ENCODE measurements around the gene NFYC. TPM values are rescaled to one million over a fixed set of nuclear protein-coding genes. Genes with fewer than 3 reads are reported as not detected.

Gene NFYC
- total RNA-seq, 1 experiment from 2014 or later = 25.4 TPM

DNA sequence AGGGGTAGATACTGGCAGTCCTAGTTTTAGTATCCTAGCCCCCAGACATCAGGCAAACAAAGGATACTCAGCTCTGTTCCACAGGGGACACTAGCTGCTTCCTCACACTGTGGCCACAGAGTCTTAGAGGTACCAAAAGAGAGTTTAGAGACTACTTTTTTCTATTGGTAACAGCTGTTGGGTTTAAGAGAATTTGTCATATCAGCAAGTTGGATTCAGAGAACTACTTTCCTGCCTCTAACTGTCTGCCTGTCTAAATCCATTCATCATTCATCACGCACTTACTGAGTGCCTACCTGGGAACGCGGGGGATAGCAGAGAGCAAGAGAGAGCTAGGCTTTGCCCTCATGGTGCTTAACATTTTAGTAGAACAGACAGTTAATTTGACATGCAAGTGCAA, 65.0 kb downstream of the NFYC start:
- DNase-seq (ENCODE audit: extremely low read depth, low read depth) = no peak

DNA sequence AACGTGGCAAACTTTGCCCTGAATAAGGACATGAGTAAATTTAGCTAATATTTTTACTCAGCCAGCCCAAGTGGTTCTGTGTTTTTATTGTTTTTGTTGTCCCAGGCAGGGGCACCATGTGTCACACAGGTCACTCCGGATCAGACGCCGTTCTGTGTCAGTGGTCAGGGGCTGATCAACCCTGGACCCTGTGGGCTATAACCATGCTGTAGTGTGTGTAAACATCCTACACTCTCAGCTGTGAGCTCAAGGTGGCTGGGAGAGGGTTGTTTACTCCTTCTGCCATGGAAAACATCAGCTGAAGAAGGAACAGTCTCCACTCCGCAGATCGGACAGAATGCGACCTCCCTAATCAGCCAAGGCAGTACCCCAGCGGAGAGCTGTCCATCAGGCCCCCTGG, 65.6 kb downstream of the NFYC start:
- DNase-seq (ENCODE audit: extremely low read depth, low read depth) = no peak

DNA sequence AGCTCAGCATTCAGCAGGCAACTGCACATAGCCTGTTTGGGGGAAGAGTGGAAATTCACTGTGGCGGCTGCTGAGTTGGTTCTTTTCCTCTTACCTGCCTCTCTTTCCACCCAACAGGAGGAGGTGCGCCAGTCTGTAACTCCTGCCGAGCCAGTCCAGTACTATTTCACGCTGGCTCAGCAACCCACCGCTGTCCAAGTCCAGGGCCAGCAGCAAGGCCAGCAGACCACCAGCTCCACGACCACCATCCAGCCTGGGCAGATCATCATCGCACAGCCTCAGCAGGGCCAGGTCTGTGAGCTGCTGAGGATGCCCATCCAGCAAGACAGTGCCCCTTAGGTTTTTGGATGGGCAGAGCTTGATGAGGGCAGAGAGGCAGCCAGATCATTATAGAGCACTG, 66.5 kb downstream of the NFYC start:
- DNase-seq (ENCODE audit: extremely low read depth, low read depth) = no peak

DNA sequence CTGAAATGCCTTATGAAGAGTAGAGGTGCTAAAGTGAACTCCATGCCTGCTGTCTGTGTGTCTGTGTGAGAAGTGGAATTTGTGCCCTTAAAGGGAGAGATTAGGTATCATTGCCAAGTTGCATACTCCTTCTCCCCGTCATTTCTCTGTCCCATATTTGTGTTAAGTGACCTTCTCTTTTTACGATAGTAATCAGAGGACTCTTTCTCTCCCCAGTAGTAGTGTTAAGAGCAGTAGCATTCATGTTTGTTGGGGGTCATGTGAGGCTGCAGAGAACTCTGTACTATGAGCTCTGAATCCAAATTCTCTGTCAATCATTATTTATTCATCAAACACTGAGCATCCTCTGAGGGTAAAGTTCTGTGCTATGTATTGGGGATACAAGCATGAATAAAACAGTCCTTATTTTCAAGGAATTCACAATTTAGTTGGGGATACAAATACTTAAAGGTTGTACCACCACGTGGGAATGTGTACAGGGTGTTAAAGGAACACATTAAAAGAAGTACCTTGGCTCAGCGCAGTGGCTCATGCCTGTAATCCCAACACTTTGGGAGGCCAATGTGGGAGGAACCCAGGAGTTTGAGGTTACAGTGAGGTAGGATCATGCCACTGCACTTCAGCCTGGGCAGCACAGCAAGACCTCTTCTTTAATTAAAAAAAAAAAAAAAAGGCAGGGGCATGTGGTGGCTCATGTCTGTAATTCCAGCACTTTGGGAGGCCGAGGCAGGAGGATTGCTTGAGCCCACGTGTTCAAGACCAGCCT, 67.3 kb downstream of the NFYC start:
- no peak for DNase-seq (ENCODE audit: extremely low read depth, low read depth)

DNA sequence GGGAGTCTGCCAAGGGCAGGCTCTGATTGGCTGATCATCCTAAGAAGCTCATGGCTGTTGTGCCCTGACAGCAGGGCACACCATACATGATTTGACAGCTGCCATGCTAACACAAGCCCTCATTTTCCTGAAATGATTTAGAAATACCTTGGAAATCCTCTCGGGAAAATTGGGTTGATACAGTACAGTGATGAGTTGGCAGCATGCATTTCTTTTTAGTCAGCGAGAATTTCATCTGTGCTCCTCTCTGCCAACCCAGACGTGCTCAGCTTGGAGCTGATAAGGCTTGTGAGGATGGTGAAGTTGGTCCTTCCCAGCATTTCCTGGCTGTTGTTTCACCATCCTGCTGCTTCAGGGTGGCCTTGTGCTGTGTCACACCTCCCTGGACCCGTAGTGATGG, 69.5 kb downstream of the NFYC start:
- no peak for DNase-seq (ENCODE audit: extremely low read depth, low read depth)

DNA sequence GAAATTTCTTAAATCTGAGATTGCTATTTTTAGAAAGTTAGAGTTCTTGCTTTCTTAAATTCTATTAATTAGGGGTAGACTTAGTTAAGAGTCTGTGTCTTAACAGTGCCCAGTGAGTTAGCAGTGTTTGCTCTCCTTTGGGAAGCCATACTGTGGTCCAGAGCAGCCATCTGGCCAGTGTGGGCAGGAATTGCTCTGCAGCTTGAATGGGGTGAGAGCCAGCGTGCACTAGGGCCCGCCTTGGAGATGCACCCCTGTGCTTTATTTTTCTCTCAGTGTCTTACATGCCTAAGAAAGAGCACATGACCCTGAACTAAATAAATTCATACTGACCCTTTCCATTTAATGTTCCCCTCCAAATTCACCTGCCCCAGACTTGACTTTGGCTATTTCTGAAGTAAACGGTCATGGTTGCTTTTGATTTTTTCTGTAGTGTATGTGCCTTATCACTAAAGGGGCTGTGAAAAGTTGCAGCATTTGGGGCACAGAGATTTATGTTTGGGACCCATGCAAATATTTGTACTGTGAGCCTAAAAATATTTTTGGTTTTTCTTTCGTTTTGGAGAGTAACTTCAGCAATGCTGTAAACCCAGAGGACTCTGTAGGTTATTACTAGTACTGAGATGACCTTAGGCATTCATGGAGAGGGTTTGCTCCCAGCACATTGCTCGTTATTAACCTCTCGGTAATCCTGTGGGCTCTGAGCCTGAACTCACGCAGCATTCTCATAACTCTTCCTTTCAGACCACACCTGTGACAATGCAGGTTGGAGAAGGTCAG, 70.8 kb downstream of the NFYC start:
- no peak for DNase-seq (ENCODE audit: extremely low read depth, low read depth)

DNA sequence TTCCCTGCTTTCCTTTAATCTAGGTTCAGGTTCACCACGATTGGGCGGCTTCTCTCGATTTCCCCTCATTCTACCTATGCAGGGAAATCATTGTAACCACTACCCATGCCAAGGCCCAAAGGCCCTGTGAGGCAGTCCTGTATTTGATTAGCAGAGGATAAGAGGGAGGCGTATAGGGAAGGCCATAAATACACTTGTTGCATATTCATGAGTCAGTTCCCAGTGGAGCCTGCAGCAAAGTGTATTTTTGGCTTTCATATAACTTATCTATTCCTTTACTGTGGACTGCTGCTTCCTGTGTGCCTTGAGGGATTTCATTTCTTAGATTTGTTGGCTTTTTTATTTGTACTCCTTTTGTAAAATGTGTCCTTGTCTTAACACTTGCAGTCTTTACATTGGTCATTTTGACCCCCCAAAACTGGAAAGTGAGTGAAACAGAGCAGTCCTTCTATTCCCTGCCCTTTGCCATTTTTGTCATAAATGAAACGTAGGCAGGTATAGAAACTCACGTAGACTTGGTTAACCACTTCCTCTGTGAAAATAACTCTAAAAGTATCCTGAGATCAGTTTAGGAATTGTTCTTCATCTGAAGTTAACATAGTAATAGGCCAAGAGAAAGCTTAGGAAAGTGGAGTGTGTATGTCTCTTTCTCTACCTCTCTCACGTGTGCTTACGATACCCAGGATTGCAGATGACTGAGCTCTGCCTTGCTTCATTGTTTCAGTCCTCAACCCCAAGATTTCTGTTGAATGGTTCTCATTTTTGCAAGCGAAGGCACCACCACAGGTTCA, 72.4 kb downstream of the NFYC start:
- DNase-seq (ENCODE audit: extremely low read depth, low read depth) = no peak

DNA sequence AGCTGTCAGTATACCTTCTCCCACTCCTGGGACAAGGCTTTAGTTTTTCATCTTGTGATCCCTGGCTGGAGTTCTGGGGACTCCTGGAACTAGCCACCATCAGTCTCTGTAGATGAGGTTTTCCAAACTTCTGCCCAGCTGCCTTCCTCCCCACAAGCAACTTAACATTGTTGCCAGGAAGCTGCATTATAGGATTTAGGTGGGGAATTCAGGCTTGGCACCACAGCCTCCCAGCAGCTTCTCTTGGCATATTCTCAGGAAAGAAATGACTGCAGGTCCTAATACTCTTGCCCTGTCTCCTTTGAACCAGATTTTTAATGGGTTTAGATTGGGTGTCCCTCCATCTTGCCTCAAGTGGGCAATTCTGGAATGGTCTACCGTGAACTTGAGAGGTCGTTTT, 73.5 kb downstream of the NFYC start:
- DNase-seq (ENCODE audit: extremely low read depth, low read depth) = no peak

DNA sequence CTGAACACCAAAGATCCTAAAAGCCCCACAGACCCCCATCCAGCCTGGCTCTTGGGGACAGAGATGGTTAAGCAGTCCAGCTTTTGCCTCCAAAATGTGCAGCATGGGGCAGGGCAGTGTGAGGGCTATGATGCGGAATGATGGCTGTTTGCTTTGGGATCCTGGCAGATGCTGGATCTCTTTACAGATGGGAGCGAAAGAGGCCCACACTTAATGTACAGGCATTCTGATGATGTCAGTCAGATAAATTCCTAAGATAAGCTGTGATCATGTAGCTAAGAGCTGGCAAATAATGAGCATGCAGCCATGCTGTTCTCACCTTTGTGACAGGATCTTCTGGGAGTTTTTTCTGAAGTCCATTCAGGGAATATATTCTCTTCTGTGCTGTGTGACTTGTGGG, 74.5 kb downstream of the NFYC start:
- no peak for DNase-seq (ENCODE audit: extremely low read depth, low read depth)

DNA sequence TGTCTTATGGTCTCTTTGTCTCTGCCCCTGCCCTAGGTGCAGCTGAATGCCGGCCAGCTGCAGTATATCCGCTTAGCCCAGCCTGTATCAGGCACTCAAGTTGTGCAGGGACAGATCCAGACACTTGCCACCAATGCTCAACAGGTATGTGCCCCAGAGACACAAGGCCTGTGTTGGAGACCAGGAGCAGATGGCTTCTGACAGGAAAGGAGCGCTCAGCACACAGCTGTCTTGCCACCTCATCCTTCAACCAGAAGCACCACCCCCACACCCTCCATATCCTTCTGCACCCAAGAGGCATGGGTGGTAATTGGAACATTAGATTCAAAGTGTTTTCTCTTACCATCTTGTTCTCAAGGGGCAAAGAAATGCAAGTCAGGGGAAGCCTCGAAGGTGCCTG, 75.1 kb downstream of the NFYC start:
- no peak for DNase-seq (ENCODE audit: extremely low read depth, low read depth)

DNA sequence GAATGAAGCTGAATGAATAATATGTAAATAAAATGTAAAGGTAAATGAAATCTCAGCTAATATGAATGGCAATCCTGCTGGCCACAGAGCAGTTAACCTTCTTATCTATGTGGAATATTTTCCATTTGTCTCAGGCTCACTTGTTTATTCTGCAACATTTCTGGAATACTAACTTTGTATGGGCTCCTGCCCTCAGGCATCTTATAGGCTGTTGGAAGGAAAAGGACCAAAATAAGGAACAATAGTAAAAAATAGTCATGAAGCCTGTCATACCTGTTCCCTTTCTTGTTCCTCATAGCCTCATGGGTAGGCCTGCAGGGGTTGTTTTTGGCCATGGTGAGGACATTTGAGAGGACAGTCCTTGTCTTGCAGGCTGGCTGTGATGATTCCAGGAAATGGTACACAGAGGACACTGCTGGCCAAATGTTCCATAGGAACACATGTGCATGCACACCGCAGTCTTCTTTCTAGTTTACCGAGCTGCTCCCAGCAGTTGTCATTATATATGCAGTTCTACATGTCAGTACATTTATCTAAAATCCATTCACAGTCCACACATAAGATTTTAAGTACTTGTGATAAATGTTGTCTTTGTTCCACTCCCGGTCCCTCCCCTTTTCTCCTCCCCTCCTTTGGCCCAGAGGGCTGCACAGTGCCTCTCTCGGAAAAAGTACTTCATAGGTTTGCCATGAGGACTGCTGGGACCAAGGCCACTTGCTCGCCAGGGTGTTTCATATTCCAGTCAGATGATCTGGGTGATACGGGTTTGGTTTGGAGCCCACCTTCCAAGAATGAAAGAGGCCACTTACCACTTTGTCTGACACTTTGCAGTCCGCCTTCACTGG, 76.9 kb downstream of the NFYC start:
- no peak for DNase-seq (ENCODE audit: extremely low read depth, low read depth)

DNA sequence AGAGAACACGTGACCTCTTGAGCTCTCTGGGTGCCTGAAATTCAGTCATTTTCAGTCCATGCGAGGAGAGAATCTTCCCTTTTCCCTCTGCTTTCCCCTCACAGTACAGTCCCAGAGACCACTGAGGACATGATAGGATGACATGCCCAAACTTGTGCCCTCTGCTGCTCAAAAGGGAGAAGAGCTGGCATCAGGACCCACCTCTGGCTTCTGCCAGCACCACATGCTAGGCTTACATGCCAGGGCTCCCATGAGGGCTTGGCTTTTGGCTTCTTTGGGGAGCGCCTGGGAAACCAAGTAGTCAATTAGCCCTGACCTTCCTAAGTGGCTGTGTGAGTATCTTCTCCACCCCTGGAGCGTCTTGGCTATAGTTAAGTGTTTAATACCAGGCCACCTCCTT, 78.3 kb downstream of the NFYC start:
- DNase-seq (ENCODE audit: extremely low read depth, low read depth) = no peak

DNA sequence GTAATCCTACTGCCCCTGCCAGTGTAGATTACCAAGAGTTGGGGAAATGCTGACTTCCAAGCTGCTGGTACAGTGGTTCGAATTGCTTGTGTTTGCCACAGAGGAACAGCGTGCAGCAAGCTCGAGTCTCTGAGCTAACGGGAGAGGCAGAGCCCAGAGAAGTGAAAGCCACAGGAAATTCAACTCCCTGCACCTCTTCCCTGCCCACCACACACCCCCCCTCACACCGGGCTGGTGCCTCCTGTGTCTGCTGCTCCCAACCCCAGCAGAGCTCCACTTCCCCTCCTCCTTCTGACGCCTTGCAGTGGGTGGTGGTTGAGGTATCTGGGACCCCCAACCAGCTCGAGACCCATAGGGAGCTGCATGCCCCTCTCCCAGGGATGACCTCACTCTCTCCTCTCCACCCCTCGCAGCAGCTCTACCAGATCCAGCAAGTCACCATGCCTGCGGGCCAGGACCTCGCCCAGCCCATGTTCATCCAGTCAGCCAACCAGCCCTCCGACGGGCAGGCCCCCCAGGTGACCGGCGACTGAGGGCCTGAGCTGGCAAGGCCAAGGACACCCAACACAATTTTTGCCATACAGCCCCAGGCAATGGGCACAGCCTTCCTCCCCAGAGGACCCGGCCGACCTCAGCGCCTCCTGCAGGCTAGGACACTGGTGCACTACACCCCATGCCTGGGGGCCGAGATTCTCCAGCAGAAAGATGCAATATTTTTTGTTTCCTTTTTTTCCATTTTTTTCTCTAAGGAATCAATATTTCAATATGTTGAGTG, 79.0 kb downstream of the NFYC start:
- DNase-seq (ENCODE audit: extremely low read depth, low read depth) = no peak

DNA sequence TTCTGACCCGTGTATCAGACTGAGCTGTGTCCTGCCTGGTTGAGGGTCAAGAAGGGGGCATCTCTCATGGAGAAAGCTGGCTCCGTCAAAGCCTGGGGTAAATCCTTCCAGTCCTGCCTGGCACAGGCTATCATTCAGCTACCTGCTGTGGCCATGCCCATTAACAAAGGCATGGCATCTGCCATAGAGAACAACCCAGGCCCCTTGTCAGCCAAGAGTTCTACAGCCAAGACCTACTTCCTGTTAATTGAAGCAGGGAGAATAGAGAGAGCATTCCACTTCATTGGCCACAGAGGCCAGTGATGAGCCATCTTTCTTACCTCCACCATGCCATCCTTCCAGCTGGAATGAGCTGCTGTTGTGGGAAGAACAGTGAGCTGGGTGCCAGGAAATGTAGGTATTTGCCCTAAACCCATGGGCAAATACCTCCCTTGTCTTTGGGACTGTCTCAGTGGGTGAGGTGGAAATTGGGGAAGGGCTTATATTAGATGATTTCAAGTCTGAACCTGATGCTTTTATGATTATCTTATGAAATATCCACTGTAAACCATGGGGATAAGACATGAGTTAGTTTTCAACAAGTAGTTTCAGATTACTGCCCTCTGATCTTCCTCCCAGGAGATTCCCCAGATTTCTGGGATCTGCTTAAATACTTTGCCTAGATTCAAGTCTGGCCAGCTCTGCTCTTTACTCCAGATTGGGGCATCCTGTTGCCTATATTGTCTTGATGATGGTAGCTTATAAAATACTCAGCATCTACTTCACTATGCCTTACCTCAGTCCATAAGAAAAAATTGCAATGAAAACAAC, 80.8 kb downstream of the NFYC start:
- no peak for DNase-seq (ENCODE audit: extremely low read depth, low read depth)

DNA sequence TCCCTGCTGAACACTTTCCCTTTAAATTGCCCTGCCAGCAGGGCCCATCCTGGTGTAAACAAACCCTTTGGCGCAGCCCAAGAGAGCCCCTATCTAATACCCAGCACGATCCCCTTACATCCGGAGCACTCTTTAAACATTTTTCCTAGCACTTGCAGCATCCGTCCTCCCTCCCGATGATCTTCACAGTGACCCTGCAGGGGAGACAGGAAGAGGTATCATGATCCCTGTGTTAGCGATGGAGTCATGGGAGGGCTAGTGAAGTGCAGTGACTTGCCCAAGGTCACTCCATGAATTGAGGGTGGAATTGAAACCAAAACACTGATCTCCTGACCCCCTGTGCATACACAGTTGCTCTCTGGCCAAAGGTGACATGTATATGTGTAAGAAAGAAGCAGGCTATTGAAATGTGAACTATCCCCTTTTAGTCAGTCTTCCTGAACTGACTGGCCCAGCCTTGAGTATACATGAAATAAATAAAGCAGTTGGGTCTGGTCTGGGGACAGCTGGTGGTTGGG, 82.3 kb downstream of the NFYC start:
- no peak for DNase-seq (ENCODE audit: extremely low read depth, low read depth)

DNA sequence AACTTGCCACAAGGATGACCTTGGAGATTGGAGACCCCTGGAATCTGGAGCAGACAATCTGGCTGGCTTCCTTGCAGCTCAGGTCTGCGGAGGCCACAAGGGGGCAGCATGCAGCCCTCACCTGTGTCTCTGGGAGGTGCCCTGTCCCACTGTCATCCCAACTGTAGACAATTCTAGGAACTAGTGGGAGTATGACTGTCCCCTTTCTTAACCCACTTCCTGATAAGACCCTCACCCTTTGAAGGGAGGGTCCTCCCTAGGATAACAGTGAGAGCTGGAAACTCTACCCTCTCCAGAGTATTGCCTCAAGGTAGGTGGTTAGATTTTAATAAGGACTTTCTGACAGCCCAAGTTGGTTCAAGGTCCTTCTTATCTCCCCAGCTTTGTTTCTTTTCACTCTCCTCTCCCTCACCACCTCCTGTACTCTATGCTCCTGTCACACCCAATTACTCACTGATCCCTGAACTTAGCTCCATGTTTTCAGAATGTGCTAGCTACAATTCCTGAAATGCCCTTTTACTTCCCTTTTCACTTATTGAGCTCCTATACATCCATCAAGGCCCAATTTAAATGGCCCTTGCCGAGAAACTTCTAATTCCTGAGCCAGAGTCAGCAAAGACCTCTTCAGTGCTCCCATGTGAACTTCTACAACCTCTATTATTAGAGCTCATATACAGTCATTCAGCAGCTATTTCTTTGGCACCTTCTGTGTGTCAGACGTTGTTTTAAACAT, 82.9 kb downstream of the NFYC start:
- DNase-seq (ENCODE audit: extremely low read depth, low read depth) = peak; percentile 6

DNA sequence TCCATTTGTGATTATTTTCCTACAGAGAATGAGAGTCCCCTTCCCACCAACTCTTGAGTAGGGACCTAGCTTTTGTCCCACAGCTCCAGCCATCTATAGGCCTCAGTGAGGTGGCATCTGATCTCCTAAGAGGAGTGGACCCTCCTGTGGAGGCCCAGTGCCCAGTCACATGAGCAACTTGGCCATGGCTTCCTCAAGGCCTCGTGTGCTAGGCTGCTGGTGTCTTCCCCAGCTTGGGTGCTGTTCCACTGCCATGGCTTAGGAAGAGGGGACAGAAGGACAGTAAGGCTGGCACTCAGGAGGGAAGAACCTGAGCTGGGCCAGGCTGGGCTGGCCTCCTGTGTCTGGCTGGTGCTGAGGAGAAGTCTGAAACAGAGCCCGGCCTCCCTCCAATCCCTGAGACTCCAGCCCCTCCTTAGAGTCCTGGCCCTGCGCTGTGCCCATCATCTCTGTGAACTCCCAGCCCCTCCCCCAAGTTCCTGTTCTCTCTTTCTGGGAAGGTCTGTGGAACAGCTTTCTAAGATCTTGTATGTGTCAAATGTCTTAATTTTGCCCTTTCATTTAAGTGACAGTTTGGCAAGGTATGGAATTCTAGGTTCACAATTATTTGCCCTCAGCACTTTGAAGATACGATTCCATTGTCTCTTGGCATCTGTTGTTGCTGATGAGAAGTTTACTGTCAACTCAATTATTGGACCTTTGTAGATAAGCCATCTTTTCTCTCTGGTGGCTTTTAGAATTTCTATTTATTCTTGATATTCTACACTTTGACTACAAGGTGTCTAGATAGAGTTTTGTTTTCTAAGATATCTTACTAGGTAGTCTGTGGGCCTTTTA, 85.0 kb downstream of the NFYC start:
- no peak for DNase-seq (ENCODE audit: extremely low read depth, low read depth)

Data from NCI-H460 (cell line).